HG02571 (cell line): ENCODE measurements around the gene FMN2.
"Not testable (repeated sequence)": the region's sequence is repeated elsewhere in the genome, so short reads cannot be mapped to it uniquely, and the experiment has no call there.

ENCODE experiments used
- ATAC-seq: cut with Tn5 transposase; IDR thresholded peaks from one replicate; pipeline ENCODE4 v1.9.1; 2021; ENCODE audit warnings: mild to moderate bottlenecking, moderate library complexity; ENCODE audit not compliant: unreplicated experiment

Gene FMN2

DNA sequence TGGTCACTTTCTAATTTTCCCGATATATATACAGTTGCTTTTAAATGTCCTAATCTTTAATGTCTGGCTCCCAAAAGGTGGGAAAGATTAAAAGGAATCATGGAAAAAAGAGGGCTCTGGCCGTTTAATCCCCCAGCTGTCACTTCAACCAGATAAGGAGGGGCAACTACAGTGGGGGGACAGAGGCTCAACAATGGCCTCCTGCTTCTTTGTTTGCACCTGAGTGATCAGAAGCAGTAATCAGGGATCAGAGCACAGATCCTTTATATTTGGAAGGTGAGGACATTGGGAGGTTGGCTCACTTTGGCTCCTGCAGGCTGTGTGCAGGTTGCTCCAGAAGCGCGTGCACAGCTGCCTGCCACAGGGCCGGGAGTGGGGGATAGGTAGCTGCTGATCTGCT, 212.8 kb downstream of the FMN2 start:
- ATAC-seq, result no peak

DNA sequence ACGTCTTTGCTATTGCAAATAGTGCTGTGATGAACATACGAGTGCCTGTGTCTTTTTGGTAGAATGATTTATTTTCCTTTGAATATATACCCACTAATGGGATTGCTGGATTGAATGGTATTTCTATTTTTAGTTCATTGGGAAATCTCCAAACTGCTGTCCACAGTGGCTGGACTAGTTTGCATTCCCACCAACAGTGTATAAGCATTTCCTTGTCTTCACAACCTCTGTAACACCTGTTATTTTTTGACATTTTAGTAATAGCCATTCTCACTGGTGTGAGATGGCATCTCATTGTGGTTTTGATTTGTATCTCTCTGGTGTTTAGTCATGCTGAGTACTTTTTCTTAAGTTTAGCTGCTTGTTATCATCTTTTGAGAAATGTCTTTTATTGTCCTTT, 215.0 kb downstream of the FMN2 start:
- ATAC-seq, result no peak

DNA sequence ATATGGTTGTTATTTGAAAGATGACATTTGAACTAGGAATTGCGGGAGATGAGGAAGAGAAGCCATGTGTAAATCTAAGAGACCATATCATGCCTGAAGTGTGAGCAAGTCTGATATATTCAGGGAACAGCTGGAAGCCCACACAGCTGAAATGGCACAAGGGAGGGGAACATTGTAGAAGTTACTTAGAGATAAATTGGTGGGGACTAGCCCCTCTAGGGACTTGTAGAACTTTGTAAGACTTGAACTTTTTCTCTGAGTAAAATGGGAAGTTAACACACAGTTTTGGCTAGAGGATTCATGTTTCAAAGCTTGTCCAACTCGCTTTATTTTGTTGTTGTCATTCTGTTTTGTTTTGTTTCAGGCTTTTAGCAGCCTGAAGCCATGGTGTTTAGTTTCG, 216.4 kb downstream of the FMN2 start:
- no peak for ATAC-seq

DNA sequence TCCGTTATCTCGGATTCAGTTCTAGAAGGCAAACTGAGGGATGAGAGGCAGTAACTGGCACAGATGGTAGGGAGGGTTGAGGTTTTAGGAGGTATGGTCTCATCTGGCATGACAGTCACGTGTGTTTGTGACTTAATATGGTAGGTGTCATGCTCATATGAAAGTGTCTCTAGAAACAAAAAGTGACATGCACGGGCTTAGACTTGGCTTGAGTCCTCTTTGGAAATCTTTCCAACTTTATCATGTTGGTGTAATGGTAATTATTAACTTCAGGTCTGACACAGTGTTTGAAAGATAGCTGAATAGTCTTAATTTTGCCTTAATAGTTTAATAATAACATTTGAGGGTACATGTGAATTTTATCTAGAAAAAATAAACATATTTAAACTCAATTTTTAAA, 218.1 kb downstream of the FMN2 start:
- no peak for ATAC-seq

DNA sequence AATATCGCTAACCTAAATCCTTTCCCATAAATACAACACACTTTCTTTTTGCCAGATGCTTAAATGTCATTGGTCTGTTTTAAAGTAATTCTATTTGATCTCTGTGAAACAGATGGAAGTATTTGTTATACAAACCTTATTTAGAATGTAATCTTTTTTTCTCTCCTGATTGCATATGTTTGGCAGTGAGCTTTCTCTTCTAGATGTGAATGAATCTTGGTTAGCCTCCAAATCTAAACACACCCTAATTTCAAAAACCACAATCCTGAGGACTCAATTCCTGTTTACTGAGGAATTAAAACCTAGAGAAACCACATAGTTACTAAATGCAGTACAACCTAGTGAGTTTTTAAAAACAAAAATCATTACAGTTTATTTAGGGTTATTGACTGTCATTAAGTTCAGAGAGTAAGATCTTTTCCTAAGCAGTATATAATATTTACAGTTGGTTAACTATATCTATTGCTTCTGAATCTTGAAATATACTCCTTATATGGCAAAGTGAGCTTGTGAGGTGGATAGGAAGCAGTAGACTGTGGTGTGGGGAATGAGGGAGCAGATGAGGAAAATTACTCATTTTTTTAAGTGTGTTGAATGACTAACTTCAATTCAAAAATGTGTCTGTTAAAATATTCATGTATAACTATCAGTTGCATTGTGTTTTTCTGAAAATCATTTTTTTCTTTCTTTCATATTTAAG, 218.7 kb downstream of the FMN2 start:
- ATAC-seq, result no peak

DNA sequence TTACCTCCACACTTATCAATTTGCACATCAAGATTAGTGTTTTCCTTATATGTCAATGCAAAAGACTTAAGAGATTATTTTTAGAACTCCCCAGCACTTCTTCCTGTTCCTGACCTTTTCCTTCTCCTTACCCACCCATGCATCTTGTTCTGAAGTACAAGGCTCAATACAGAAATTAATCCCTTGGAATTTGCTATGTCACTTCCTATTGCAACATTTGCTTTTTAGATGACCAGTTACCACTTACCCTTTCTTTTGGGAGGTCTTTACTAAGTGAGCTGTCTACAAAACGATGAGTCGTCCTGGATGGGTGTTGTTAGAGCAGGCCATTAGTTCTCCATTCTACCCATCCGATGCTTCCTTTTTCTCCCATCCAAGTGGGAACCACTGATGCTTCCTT, 221.2 kb downstream of the FMN2 start:
- no peak for ATAC-seq

DNA sequence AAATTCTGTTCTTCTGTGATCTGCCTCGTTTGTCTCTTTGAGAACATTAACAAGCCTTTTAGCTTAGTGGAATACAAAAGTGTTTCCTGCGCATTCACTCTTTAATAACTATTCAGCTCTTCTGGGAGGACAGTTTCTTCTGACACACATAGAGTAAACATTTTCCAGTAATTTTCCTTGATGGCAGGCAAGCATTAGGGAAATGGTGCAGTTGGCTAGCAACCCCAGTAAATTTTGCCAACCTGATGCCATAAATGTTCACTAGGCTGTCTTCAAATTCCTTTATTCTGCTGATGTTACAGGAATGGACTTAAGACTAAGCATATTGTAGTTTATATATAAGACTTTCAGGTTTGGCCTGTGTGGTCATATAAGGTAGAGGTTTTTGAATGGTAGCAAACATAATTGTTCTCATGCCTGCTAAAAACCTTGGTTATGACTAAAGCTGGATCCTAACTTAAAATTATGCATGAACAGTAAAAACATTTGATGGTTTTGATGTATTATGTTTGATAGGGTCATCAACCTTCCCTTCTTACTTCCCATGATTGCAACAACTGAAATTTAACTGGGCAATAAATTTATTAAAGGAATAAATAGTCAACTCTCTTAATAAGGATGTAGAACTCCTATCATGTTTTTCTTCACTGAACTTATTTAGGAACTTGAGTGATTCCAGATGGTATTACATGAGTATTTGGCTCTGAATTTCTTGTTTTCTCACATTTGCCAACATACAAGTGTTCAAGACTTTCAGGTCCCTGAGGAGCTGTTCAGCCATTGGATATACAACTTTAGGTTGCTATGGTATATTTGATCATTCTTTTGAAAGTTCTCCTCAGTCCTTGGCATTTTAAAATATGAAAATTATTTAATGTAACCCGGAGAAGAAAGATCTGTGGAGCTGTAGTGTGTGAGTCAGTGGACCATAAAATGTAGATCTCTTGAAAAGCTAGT, 223.4 kb downstream of the FMN2 start:
- ATAC-seq, result no peak

DNA sequence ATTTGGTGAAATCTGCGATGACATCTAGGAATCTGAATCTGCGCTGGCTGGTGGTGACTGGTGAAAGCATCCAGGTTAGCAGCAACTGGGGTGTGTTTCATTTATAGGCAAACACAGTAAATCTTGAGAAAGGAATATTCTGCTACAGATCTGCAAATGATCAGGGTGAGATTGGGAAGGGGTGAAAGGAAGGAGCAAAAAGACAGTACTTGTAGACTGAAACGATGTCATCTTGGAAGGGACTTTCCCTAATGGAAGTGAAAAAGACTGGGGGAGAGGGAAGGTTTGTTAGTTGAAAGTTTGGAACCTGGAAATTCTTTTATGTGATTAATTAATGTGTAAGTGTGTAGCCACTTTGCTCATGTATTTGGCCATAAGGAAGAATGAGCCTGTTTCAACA, 228.3 kb downstream of the FMN2 start:
- ATAC-seq, result no peak

DNA sequence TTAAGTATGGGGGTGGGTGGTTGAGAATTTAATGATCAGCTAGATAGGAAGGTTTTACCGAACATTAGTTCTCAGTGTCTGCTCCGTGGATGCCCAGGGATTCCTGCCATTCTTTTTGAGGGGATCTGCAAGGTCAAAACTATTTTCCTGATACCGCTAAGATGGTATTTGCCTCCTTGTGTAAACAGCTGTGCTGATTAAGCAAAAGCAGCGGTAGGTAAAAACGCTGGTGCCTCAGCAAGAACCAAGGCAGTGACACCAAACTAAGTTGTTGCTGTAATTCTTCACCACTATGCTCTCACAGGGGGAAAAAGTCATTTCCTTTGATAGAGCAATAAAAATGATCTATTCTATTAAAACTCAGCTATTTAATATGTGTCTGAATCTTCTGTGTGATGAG, 229.0 kb downstream of the FMN2 start:
- no peak for ATAC-seq

DNA sequence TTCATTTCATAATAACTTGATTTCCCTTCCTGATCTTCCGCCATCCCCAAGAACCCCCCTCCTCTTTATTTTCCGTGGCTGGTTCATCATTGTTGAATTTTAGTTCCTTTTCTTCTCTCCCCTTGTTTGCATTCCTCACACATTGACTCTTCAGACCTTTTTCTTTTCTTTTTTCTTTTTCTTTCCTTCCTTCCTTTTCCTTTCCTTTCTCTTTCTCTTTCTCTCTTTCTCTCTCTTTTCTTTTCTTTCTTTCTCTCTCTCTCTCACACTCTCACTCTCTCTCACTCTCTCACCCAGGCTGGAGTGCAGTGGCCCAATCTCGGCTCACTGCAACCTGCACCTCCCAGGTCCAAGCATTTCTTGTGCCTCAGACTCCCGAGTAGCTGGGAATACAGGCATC, 231.3 kb downstream of the FMN2 start:
- ATAC-seq, result no peak

DNA sequence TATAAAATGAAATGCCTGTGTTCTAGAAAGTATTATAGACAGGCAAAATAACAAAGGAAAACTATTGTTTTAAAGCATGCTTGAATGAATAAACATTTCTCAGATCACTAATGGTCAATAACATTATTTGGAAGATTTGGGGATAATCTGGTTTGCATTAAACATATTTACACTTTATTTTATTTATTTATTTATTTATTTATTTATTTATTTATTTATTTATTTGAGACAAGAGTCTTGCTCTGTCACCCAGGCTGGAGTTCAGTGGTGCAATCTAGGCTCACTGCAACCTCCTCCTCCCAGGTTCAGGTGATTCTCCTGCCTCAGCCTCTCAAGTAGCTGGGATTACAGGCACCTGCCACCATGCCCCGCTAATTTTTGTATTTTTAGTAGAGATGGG, 236.7 kb downstream of the FMN2 start:
- not testable (repeated sequence) for ATAC-seq

DNA sequence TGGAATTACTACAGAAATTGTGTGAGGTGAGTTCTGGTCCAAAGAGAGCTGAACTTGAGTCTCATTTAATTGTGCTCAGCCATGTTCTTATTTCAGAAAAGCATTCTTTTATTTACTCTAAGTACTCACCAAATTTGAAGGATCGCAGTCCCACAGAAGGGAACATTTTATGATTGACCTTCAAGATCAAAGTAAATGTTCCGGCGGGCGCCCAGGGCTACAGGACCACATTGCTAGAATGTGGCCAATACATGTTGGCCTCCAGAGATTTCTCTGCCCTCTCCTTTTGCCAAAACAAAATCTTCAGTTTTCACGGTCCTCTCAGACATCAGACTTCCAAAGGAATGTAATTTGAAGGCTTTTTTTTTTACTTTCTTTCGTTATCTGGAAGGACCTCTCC, 237.8 kb downstream of the FMN2 start:
- no peak for ATAC-seq

DNA sequence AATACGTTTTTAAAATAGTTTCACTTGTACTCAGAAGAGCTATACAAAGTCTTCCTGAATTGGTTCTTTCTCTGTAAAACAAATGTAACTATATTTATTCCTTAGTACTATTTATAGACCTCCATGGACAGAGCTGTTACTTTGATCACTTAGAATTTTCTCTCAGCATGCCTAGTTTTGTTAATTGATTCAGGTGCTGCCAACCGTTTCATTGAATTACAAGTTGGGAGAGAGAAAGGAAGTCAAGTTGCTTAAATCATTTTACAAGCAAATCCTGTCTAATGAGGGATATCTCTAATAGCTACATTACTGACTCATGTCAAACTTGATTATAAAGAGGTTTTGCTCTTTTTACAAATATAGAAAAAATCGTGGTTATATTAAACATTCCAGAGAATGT, 241.0 kb downstream of the FMN2 start:
- ATAC-seq, result no peak

DNA sequence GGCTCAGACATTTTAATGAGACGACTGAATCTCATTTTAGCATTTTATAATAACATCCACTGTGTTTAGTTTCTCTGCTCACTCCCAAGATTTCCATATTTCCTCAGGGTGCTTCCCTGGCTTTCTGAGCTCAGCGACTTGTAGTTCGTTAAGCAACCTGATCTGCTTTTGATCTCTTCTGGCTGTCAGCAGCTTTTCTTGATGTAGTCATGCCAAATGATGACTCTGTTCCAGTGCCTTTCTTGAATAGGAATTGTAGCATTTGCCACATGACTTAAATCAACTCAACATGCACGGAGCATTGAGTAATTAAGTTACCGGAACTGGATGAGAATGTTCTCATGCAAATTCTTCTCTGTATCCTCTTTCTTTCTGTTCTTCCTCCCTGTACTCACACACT, 246.1 kb downstream of the FMN2 start:
- no peak for ATAC-seq

DNA sequence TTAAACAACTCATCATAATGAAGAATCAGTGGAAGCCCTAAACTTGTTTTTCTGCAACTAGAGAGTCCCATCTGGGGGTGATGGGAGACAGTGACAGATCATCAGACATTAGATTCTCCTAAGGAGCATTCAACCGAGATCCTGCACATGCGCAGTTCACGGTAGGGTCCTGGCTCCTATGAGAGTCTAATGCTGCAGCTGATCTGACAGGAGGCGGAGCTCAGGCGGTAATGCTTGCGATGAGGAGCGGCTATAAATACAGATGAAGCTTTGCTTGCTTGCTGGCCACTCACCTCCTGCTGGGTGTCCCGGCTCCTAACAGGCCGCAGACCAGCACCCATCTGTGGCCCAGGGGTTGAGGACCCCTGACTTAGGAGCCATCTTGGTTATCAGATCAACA, 247.2 kb downstream of the FMN2 start:
- ATAC-seq, result no peak

DNA sequence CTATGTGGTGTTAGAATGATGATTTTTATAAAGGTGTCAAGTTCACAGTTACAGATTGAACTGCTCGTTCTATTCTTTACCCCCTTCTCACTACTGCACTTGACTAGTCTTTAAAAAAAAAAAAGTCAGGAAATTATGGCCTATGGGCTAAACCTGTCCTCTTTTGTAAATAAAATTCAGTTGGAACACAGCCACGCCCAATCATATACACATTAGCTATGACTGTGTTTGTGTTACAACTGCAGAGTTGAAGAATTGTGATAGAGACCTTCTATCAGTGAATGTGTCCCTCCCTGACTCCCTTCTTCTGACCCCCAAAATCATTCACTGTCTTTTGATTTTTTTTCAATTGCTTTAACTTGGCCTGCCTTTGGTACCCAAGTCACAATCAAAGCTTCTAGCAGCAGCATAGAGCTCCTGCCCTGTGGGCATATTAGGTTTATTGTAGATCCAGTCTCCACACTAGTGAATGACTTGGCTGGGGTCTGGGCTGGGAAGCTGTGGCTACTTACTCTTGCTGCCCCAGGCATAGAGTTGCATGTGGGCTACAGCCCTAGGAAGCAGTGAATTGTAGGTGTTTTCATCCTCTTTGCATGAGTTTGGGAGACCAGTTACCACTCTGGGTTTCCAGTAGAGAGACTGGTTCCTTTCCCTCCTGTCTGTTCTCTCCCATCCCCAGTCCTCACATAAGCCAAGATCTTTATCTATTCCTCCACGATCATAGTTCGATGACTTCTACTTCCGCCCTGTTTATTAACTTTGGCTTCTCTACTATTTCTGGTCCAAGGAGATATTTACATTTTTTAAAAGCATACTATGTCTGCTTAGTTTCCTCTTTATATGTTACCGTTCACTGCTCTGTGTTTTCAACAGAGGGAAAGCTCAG, 249.9 kb downstream of the FMN2 start:
- ATAC-seq, result no peak

DNA sequence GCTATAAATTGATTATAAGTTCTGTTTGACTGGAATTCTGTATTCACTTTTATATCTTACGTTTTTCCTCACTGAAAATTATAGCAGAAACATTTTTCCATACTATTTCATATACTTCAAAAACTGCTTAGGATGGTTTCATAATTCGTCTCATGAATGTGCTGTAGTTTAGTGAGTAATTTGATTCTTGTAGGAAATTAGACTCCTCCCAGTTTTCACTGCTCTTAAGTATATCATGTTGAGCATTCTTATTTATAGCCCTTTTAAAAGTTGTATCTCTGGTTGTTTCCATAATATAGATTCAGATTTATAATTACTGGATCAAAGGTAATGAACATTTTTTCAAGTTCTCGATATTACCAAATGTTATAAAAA, 250.6 kb downstream of the FMN2 start:
- ATAC-seq, result no peak

DNA sequence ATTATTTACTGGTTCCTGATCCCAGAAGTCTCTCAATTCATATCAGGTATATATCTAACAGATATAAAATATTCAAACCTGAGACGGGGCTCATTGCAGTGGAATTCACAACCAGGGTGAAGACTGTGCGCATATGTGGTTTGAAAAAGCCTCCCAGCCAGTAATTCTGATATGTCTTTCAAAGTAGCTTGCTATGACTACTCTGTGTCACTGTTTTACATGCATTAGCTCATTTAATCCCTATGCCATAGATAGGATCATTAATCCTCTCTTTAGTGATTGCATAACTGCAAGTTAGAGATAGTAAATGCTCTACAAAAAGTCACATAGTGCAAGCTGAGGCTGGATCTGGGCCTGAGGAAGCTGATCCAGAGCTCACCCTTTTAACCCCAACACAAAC, 251.4 kb downstream of the FMN2 start:
- ATAC-seq, result no peak

DNA sequence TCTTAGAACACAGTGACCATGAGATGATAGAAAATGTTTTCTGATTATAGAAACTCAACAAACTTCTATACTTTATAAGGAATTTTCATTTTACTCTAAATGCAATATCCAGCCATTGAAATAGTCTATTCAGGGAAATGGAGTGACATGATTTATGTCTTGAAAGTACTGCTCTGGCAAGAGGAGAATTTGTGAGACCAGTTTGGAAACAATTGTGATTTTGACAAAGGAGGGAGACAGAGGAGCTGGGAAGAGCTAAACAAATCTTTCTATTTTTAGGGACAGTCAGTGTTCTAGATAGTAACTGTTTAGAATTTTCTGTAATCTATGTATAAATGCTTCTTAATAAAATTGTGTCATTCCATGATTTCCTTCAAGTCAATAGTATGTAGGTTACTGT, 252.3 kb downstream of the FMN2 start:
- ATAC-seq, result no peak

DNA sequence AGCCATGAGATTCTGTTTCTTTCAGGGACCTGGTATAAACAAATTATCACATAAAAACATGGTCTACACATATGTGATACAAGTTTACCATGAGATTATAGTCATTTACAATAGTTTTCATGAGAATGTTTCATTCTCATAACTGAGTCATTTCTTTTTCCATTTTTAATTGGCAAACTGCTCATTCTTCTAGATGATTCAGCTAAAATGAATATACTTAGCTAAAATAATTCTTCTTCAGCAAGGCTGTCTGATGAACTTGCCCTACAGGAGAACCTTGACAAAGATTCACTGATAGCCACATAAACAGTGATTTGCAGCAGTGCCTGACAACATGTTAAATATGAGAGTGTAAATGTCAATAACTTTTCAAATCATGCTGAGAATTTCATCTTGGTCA, 253.2 kb downstream of the FMN2 start:
- no peak for ATAC-seq

DNA sequence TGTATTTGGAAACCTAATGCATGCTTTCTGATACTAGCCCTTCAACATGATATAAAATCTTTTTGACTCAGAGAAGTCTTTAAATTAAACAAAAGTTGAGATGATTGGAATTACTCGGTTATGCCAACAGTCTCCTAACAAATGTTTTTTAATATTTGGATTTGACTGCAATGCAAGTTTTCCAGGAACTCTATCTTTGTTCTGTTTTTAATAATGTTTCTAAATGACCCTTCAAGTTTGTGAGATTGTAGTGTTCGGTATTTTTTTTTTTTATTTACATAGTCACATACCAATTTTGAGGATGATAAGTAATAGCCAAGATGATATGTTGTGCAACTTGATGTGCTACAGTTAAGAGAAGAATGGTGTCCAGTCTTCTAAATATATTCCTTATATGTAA, 258.0 kb downstream of the FMN2 start:
- no peak for ATAC-seq
